ENCODE results near the gene KCNT1.

DNA sequence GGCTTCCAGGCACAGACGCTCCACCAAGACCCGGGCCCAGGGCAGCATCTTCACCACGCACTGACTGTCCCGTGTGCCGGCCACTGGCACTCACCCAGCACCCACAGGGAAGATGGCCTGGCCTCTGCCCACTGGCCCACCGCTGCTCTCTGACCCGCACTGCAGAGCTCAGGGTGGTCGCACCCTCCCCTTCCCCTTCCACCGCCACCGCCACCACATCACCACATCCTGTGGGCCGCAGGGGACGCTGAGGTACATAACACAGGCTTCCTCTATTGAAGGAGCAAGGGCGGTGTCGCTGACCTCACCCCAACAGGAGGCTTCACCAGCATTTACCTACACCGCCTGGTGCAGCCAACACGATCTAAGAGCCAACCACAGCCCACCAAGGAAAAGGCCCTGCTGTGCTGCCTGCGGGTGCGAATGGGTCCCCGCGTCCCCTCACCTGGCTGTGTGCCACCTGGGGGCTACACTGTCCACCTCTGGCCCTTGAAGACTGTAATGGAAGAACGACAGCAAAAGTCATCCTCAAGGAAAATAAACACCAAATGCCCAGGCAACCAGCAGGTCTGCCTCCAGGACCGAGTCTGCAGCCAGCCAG lies 103.5 kb downstream of the KCNT1 start:
- TF ChIP-seq, protein P1, sequence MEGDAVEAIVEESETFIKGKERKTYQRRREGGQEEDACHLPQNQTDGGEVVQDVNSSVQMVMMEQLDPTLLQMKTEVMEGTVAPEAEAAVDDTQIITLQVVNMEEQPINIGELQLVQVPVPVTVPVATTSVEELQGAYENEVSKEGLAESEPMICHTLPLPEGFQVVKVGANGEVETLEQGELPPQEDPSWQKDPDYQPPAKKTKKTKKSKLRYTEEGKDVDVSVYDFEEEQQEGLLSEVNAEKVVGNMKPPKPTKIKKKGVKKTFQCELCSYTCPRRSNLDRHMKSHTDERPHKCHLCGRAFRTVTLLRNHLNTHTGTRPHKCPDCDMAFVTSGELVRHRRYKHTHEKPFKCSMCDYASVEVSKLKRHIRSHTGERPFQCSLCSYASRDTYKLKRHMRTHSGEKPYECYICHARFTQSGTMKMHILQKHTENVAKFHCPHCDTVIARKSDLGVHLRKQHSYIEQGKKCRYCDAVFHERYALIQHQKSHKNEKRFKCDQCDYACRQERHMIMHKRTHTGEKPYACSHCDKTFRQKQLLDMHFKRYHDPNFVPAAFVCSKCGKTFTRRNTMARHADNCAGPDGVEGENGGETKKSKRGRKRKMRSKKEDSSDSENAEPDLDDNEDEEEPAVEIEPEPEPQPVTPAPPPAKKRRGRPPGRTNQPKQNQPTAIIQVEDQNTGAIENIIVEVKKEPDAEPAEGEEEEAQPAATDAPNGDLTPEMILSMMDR (IDR thresholded peaks at IDR 0.05; ENCODE audit: poor library complexity) = no peak
- no peak for TF ChIP-seq EZH2phosphoT487 (IDR thresholded peaks at IDR 0.05; ENCODE audit: low read depth, severe bottlenecking, unreplicated experiment)
- no peak for TF ChIP-seq EZH2 (IDR thresholded peaks at IDR 0.05; ENCODE audit: borderline replicate concordance)

Data from hepatocyte (in vitro differentiated cells).